NCI-H1092 (cell line): Measurements from ENCODE around the gene PRPF6.
"Not testable (repeated sequence)": the region's sequence is repeated elsewhere in the genome, so short reads cannot be mapped to it uniquely, and the experiment has no call there.

ENCODE experiments used
- DNase-seq: peaks from one replicate; lab custom pipeline; 2025; lab: John Stamatoyannopoulos, UW

Gene PRPF6

DNA sequence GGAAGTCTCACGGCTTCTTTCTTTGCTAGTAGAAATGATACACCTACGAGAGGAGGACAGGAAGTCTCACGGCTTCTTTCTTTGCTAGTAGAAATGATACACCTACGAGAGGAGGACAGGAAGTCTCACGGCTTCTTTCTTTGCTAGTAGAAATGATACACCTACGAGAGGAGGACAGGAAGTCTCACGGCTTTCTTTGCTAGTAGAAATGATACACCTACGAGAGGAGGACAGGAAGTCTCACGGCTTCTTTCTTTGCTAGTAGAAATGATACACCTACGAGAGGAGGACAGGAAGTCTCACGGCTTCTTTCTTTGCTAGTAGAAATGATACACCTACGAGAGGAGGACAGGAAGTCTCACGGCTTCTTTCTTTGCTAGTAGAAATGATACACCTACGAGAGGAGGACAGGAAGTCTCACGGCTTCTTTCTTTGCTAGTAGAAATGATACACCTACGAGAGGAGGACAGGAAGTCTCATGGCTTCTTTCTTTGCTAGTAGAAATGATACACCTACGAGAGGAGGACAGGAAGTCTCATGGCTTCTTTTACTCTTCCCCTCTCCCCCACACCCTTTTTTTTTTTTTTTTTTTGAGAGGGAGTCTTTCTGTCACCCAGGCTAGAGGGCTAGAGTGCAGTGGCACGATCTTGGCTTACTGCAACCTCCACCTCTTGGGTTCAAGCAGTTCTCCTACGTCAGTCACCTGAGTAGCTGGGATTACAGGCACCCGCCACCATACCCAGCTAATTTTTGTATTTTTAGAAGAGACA is 31.6 kb downstream of the PRPF6 start:
- DNase-seq: not testable (repeated sequence)

DNA sequence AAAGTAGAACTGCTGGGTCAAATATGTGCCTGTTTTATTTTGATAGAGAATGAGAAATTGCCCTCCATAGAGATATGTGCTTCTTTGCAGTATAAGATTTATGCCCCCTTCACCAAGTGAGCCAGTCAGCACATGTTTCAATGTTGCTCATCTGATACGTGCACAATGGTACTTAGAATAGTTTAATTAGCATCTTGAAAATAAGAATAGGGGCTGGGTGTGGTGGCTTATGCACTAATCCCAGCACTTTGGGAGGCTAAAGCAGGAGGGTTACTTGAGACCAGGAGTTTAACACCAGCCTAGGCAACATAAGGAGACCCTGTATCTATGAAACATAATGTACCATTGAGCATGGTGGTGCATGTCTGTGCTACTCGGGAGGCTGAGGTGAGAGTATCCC is 34.7 kb downstream of the PRPF6 start:
- no peak for DNase-seq

DNA sequence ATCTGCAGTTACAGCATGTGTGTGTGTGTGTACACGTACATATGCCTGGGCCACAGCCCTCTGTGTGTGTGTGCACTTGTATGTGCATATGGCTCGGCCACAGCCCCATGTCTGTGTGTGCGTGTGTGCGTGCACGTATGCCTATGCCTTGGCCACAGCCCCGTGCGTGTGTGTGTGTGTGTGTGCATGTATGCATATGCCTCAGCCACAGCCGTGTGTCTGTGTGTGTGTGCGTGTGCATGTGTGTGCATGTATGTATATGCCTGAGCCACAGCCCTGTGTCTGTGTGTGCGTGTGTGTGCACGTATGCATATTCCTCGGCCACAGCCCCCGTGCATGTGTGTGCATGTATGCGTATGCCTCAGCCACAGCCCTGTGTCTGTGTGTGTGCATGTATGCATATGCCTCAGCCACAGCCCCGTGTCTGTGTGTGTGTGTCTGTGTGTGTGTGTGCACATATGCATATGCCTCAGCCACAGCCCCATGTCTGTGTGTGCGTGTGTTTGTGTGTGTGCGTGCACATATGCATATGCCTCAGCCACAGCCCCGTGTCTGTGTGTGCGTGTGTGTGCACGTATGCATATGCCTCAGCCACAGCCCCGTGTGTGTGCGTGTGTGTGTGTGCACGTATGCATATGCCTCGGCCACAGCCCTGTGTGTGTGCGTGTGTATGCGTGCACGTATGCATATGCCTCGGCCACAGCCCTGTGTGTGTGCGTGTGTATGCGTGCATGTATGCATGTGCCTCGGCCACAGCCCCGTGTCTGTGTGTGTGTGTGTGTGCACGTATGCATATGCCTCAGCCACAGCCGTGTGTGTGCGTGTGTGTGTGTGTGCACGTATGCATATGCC is 40.4 kb downstream of the PRPF6 start:
- no peak for DNase-seq

DNA sequence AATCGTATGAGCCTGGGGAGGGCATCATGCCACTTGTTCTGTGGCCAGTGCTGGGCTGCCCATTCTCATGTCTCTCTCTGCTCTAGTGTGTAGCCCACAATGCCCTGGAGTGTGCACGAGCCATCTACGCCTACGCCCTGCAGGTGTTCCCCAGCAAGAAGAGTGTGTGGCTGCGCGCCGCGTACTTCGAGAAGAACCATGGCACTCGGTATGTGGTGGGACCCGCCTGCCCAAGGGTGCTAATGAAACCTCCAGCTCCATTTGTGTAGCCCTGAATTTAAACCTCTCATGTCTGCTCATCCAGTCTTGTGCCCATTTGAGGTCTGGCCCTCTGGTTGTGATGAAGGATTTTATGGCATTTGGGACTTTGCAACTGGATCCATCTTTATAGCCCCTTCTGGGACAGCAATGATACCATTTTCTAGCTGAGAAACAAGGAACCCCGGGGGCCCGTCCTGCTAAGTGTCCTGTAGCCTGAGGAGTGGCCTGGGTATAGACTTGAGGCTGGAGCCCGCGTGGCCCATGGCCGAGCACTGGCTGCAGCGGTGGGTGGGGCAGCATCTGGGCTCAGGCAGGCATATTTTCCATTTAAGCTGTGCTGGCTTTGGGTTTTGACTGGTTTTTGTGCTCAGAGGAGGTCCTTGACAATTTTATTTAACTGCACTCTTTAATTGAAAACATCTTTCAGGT is 41.9 kb downstream of the PRPF6 start:
- DNase-seq: no peak

DNA sequence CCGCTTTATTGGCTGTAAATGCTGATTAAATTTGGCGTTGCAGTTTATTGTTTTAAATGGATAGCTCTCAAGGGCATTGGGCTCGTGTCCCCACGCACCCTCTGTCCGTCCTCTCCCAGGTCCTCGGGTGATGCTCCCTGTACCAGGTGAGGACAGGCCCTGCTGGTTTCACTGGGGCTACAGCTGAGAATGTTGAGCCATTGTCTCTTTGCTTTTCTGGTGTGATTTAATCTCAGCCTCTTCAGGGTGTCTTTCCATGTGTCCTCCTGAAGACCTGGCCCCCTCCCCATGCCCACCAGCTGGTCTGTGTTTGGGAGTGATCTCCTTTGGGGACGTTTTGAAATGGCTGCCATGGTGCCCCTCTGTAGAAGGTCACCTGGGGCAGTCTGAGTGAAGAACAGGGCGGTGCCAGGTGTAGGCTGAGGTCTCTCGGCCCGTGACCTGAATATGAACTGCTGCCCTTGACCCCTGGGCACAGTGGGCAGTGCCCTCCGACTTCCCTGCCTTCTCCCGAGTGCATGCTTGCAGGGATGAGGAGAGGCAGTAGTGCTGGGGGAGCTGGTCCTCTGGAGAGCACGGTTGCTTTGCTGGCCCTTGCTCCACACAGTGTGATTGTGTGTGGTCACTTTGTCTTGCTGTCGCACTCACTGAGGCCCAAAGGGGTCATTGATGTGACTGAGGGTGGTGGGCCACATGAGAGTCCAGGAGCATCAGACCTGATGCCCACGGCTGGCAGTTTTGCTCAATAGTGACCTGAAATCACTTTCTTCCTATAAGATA is 42.6 kb downstream of the PRPF6 start:
- DNase-seq: no peak

DNA sequence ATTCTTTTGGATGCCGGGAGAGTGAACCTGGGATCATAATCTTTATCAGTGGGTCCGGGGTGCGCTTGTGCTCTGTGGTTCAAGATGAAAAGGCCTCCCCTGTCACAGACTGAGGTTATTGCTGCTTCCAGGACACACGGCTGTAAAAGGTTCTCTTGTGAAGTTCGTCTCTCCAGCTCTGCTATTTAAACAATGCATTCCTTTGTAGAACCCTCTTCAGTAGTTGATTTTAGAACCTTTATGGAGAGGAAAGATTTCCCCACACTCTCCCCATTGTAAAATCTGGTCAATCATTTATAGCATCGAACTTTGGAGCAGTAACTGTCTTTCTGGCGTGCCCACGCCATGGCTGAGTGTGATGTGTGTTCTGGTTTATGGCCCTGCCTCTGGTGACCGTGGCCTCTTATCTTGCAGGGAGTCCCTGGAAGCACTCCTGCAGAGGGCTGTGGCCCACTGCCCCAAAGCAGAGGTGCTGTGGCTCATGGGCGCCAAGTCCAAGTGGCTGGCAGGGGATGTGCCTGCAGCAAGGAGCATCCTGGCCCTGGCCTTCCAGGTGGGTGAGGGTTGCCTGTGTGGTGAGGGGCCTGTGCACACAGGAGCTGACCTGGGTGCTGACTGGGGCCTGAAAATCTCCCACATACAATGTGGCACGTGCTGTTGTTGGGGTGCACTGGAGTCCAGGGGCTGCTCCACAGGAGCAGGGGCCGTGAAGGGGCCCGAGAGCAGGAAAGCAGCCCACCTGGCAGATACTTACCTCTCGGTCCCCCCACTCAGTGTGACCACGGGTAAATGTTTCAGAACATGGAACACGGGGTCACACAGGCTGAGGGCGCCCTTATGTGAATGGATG is 43.4 kb downstream of the PRPF6 start:
- DNase-seq: no peak

DNA sequence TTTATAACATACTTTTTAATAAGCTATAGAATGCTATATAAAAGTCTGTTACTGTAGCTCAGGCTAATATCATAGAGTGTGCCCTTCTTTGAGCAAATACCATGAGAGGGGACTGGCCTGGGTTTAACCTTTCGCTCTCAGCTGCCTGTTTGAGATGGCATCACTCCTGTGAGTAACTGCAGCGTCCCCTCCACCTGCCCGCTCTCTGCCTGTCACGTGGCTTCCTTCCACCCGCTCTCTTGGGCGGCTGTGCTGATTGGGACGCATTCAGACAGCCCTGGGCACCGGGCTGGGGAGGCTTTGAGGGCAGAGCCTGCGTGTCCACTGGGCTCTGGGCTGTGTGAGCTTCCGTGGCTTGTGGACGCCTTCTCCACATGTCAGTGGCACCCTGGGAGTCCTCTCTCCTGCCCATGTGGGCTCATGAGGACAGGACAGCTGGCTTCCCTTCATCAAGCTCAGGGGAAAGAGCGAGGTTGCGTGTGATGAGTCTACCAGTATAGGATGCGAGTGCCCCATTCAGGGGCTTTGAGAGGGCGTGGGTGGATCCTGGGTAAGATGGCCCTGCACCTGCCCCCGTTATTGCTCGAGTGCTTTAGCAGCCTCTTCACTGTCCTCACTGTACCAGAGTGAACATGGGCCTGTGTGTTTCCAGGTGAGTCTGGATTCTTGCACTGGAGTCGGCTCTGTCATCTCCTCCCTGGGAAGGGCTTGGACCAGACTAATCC is 44.3 kb downstream of the PRPF6 start:
- DNase-seq: no peak

DNA sequence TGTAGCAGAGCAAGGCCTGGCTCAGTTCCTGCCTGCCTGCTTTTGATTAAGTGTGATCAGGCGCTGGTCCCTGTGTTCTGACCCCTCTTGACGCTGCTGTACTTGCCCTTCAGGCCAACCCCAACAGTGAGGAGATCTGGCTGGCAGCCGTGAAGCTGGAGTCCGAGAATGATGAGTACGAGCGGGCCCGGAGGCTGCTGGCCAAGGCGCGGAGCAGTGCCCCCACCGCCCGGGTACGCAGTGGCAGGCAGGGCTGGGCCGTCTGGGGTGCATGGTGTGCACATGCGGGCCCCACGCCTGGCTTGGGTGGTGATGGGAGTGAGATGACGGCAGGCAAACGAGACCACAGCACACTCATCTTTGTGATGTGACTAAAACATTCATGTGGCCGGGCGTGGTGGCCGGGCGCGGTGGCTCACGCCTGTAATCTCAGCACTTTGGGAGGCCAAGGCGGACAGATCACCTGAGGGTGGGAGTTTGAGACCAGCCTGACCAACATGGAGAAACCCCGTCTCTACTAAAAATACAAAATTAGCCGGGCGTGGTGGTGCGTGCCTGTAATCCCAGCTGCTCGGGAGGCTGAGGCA is 45.0 kb downstream of the PRPF6 start:
- no peak for DNase-seq

DNA sequence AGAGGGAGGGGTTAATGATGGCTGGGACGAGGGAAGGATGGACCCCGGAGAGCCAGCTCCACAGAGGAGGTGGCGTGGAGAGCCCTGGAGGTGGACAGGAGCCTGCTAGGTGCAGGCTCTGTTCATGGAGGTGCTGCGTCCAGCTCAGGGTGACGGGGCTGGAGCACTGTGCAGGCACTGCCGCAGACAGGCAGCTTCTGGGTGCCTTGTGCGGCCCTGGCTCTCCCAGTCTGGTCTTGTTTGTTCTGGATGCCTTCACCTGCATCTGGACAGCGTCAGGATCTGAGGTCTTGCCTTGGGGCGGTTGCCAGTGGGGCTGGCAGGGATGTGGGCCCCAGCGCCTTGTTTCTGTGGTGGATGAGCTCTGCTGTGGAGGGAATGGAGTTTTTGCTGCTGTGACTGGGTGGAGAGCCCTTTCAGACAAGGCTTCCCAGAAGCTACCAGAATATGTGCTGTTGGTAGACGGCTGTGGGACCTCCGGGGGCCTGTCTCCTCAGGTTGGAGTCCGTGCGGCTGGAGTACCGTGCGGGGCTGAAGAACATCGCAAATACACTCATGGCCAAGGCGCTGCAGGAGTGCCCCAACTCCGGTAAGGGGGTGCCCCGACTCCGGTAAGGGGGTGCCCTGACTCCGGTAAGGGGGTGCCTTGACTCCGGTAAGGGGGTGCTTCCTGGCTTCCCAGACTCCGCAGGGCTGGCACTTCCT is 47.2 kb downstream of the PRPF6 start:
- no peak for DNase-seq

DNA sequence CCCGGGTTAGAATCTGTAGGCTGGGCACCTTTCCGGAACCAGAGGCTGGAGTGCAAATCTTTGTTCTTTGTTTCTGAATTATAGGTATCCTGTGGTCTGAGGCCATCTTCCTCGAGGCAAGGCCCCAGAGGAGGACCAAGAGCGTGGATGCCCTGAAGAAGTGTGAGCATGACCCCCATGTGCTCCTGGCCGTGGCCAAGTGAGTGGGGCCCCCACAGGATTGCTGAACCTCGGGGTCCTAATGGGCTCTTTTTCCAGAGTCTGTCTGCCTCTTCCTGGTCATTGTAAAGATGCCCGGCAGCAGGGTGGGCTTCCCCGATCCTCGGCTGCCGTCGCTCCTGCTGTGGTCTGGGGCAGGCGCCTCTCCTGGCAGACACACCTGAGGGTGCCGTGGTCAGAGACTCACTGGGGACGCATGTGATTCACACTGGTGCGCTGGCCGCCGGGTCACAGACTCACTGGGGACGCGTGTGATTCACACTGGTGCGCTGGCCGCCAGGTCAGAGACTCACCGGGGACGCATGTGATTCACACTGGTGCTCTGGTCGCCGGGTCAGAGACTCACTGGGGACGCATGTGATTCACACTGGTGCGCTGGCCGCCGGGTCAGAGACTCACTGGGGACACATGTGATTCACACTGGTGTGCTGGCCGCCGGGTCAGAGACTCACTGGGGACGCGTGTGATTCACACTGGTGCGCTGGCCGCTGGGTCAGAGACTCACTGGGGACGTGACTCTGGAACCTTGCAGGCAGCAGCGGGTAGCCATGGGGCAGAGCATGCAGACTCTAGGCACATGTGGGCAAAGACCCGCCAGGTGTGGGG is 48.6 kb downstream of the PRPF6 start:
- no peak for DNase-seq

DNA sequence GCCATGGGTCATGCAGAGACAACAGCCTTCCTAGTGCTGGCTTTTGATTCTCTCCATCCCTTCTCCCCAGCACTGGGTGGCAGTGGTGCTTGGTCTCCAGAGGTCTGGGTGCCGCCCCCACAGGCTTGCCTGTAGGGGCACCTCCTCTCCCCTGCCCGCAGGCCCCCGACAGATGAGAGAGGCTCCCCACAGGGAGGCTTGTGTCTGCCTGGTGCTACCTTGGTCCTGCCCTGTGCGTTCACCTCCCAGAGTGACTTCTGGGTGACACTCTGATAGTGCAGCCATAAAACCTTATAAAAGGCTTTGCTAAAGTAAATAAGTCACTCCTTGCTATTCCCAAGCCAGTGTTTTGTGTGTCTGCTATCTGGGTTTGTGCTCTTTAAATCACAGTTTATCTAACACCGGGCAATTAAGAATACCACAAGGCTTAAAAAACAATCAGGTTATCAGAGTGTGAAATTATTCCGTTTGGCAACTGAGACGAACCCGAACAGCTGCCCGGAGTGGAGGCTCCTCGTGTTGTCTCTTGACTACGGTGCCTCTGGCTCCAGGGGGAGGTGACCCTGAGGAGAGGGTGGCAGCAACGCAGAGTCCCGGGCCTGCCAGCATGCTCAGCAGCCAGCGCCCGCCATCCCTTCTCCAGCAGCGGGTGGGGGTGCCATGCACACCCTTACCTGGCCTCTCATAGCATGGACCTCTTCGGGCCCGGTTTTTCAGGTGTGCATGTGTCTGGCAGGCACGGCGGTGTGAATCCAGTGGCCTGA is 49.6 kb downstream of the PRPF6 start:
- no peak for DNase-seq

DNA sequence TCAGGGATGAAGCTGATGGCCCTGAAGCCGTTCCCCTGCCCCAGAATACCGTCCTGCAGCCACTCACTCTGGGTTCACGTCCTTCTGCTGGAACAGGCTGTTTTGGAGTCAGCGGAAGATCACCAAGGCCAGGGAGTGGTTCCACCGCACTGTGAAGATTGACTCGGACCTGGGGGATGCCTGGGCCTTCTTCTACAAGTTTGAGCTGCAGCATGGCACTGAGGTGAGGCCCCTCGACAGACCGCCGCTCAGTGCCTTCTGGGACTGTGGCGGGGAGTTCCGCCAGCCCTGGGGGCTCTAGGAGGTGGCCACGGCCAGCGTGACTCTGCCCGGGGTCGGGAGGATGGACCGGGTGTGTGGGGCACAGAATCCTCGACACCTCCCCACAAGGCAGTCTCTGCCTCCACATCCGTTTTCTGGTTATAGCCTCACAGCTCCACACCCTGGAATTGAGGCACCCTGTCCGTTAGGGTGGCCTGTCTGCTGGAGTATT is 50.9 kb downstream of the PRPF6 start:
- DNase-seq: no peak

DNA sequence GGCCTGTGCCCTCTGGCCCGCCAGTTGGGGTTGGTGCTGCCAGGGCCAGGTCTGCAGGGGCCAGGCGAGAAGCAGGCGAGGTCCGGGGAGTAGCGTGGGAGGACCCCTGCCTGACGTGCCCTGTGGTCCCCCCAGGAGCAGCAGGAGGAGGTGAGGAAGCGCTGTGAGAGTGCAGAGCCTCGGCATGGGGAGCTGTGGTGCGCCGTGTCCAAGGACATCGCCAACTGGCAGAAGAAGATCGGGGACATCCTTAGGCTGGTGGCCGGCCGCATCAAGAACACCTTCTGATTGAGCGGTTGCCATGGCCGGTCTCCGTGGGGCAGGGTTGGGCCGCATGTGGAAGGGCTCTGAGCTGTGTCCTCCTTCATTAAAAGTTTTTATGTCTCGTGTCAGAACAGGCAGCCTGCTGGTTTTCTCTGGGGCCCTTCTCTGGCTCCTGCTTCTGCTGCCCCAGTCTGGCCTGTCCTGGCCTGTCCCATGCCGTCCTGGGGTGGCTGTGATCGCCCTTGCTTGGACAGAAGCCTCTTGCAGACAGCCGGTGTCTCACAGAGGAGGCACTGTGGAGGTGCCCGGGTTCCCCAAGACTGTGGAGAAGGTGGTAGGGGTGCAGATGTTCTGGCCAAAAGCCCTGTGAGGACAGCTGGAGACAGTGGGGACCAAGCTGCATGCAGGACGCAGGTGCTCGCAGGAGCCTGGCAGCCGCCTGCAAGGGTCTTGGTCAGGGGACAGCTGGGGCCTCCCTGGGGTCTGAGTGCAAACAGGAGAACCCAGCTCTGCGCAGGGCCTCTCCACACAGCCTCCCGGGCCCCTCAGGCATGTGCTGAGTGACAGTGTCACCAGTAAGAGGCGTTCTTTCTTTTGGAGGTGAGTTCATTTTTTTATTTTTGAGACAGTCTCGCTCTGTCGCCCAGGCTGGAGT is 52.0 kb downstream of the PRPF6 start:
- DNase-seq: no peak

DNA sequence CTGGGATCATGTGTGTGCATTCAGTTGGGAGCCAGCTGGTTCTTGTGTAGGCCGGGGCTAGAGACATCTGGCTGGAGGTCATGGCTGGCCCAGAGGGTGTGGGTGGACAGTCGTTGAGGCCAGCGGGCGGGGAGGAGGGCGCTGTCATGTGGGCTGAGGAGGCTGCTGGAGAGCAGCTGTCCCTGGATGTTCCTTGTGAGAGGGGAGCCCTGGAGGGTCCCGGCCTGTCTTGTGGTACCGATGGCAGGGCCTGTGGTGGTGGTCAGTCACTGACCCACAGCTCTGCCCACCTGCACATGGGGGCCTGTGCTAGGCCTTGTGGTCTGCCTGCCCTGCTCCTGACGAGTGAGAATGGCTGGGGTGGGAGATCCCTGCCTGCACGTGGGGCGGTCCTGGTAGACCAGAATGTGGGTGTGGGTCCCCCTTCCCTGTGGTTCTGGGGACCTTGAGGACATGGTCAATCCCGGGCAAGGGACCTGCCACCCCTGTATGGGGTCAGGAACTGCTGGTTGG is 53.1 kb downstream of the PRPF6 start:
- no peak for DNase-seq

DNA sequence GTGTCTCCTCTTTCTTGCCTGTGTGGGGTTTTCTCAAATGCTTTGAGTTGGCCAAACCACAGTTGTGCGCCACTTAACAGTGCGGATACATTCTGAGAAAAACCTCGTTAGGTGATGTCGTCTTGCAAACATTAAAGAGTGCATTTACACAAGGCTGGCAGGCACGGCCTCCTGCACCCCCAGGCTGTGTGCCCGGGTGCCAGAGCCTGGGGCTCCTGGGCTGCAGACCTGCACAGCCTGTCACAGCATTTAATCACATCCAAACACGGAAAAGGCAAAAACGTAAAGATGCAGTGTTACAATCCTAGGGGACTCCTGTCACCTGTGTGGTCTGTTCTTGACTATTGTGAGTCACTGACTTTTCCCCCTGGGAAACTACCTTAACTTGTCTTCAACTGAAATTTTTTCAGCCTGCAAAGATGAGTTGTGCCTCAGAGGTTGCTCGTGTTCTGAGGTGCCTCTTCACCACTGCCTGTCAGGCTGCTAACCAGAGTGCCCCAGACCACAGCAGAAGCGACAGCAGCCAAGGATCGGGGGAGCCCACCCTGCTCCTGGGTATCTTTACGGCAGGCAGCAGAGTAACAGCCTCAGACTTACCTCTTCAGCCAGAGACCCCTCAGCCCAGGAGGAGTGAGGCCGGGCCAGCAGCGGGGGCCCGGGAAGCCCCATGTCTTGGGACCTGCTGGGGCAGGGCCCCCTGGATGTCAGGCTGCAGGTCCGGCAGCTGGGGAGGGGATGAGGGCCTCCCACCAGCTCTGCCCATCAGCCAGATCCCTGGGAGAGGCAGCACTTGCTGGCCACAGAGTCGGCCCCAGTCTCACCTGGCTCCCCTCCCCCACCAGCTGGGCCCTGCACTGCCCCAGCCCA is 54.4 kb downstream of the PRPF6 start:
- DNase-seq: no peak
